Activated CD4-positive, alpha-beta T cell treated with anti-CD3 and anti-CD28 coated beads, Interleukin-2, amount 50 U/mL, for 24 hours (primary cell): ENCODE data around the gene TMEM192.
"Not testable (repeated sequence)": the region's sequence is repeated elsewhere in the genome, so short reads cannot be mapped to it uniquely, and the experiment has no call there.

Experiments
- DNase-seq, 2 donors: peaks; one replicate each; pipeline ENCODE4 v3.0.0-alpha.2; 2020; ENCODE audit warnings: low read depth in 1 of 2, low spot score in 1 of 2

Gene TMEM192

GRCh38 chr4:165112368-165113121, at the start of gene TMEM192:
TMEM192 (minus strand) TSS chr4:165112860; CDS start chr4:165112773, 87 bp downstream.
- peak; percentile 83 to 86 for DNase-seq

- DNase-seq: no peak
Observed at GRCh38 chr4:165158762-165159161, 46.1 kb upstream of the TMEM192 start.

- no peak for DNase-seq
Observed at GRCh38 chr4:165156906-165157305, 44.2 kb upstream of the TMEM192 start.

GRCh38 chr4:165154482-165154881, 41.8 kb upstream of the TMEM192 start:
- no peak for DNase-seq

DNA sequence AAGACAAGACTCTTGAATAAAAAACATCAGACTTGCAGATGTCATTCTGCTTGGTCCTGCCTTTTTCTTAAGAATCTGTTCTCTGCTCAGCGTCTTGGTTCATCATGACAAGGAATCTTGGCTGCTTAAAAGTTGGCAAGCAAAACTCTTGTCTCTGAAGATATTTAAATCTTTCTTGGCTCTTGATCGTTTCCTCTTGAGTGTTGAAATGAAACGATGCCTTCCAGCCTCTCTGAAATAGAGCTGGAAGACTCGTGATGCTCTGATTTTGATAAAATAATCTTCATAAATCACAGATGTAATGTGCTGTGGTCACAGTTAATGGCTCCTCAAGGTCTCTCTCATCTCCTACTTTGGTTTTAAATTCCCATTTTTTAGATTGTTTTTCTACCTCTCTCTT, 39.9 kb upstream of the TMEM192 start:
- no peak for DNase-seq

- DNase-seq: no peak
Observed at GRCh38 chr4:165151734-165152133, 39.1 kb upstream of the TMEM192 start.

- DNase-seq: no peak
Observed at GRCh38 chr4:165150545-165150944, 37.9 kb upstream of the TMEM192 start.

GRCh38 chr4:165138843-165139242, 26.2 kb upstream of the TMEM192 start:
- DNase-seq: no peak

- DNase-seq: no peak
Observed at GRCh38 chr4:165137205-165137604, 24.5 kb upstream of the TMEM192 start.

- DNase-seq: no peak
Observed at GRCh38 chr4:165136529-165136928, 23.9 kb upstream of the TMEM192 start.

DNA sequence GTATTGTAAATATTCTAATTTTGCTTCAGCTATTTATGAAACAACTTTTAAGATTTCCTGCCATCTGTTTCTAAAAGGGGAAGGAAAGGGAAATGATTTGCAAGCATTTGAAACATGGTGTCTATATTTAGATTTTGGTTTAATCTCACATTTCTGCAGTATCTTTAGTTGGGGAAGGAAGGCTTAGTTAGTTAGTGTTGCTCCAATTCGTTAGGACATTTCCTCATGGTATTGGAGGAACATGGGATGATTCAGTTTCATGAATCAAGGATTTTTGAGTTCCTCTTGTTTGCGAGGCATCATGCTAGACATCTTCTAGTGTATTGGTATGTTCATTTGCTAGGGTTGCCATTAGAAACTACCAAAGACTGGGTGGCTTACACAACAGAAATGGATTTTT, 20.5 kb upstream of the TMEM192 start:
- DNase-seq: no peak

GRCh38 chr4:165131247-165131832, 18.7 kb upstream of the TMEM192 start:
- DNase-seq: peak; percentile 63 to 79

DNA sequence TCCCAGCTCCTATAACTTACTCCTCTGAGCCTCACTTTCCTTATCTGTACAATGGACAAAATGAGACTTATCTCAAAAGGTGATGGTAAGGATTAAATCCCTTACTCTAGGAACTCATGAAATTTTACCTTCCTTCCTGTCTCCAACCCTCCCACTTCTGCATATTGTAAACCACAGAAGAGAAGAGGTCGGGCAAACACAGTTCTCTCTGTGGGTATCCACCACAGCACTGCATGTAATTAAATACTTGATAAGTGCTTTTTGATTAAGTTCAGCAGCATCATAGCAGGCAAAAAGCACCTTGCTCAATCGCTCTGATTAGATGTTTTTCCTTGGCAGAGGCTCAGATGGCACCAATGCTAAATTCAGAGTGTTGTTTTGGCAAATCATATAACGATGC, 17.3 kb upstream of the TMEM192 start:
- DNase-seq: no peak

GRCh38 chr4:165125869-165126499, 13.3 kb upstream of the TMEM192 start:
- not testable (repeated sequence) for DNase-seq

GRCh38 chr4:165124488-165124887, 11.8 kb upstream of the TMEM192 start:
- DNase-seq: no peak

- no peak for DNase-seq
Observed at GRCh38 chr4:165118256-165118909, 5.7 kb upstream of the TMEM192 start.

GRCh38 chr4:165115301-165115700, 2.6 kb upstream of the TMEM192 start:
- DNase-seq: no peak

DNA sequence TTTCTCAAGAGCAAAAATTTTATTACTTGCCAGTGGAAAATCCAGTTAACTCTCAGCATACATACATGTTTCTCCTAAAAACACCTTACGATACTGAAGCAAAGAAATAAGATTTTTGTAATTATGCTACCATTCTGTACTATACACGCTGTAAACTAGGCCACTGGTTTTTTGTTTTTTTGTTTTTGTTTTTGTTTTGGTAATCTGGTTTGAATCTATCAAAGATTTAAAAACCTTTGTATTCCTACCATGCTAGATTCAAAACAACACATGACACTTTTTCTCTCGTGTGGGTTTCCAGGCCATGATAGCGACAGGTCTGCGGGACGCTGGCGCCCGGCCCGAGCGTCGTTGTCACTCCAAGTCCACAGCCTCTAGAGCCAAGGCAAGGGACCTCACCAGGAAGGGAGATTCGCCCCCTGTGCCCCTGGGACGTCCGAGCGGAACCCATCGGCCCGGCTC, 723 bp downstream of the TMEM192 start:
- DNase-seq: no peak

- no peak for DNase-seq
Observed at GRCh38 chr4:165106518-165106917, 6.1 kb downstream of the TMEM192 start.

GRCh38 chr4:165101641-165102040, 11.0 kb downstream of the TMEM192 start:
- no peak for DNase-seq

- no peak for DNase-seq
Observed at GRCh38 chr4:165096776-165097175, 15.9 kb downstream of the TMEM192 start.

- DNase-seq: no peak
Observed at GRCh38 chr4:165095291-165095690, 17.4 kb downstream of the TMEM192 start.
